Transverse colon (tissue), 4 donors: ENCODE data around the gene SCGB3A1. TPM values are rescaled to one million over a fixed set of nuclear protein-coding genes. Genes with fewer than 3 reads are reported as not detected.

ENCODE experiments used
- DNase-seq: peaks from one replicate; pipeline ENCODE4 v3.0.0-alpha.2; 2019
- H3K27ac ChIP-seq, 4 donors: fragments of 200-600 bp; sonication (generic); 2 replicates each; pipeline ENCODE4 v1.5.1; 2016 to 2018; ENCODE audit warnings: inconsistent platforms in 4 of 4
- H3K27me3 ChIP-seq: fragments of 200-600 bp; sonication (generic); 2 replicates; pipeline ENCODE4 v1.5.1; 2017; ENCODE audit warnings: inconsistent platforms
- H3K36me3 ChIP-seq, 4 donors: fragments of 200-600 bp; sonication (generic); 2 replicates each; pipeline ENCODE4 v1.5.1; 2017 to 2019; ENCODE audit warnings: inconsistent platforms in 4 of 4
- H3K4me1 ChIP-seq, 4 donors: fragments of 200-600 bp; sonication (generic); 2 replicates each; pipeline ENCODE4 v1.5.1; 2017 to 2020; ENCODE audit warnings: inconsistent platforms in 4 of 4
- H3K4me3 ChIP-seq, 4 donors: fragments of 200-600 bp; sonication (generic); 1 replicate in 1 of 4; 2 replicates in 3 of 4; pipeline versions ENCODE4 v1.5.1 to v1.6.1; 2017 to 2019; ENCODE audit warnings: inconsistent platforms in 4 of 4
- H3K9me3 ChIP-seq, 2 donors: fragments of 200-600 bp; sonication (generic); 2 replicates each; pipeline ENCODE4 v1.5.1; 2017 to 2019; ENCODE audit warnings: inconsistent platforms in 2 of 2
- CTCF ChIP-seq, 5 experiments: fragments of 200-600 bp in 3 of 5; fragments of 450-650 bp in 2 of 5; sonication (generic) in 3 of 5; IDR thresholded peaks; 1 replicate in 2 of 5; 2 replicates in 3 of 5; pipeline ENCODE4 v1.5.1; 2016 to 2017; ENCODE audit warnings: antibody characterized with exemption in 5 of 5, inconsistent platforms in 3 of 5, mild to moderate bottlenecking in 2 of 5, moderate library complexity in 1 of 5
- EP300 ChIP-seq: sonication (generic); formaldehyde crosslinking; IDR thresholded peaks from one replicate; pipeline ENCODE4 v1.6.1; 2017; ENCODE audit warnings: antibody characterized with exemption, low read depth
- POLR2A ChIP-seq: fragments of 450-650 bp; IDR thresholded peaks from one replicate; pipeline ENCODE4 v1.6.1; 2016; ENCODE audit warnings: antibody characterized with exemption, mild to moderate bottlenecking, moderate library complexity
- POLR2AphosphoS5 ChIP-seq, 3 donors: sonication (generic); formaldehyde crosslinking; IDR thresholded peaks; one replicate each; pipeline ENCODE4 v1.6.1; 2016; ENCODE audit warnings: antibody characterized with exemption in 3 of 3
- WGBS, 2 donors: methylation state at CpG; one replicate each; pipeline ENCODE4 v1.1.5; 2018; ENCODE audit warnings: low coverage in 1 of 2; 5-methylcytosine and 5-hydroxymethylcytosine counted together
- in situ Hi-C, 4 donors: fragments of 200-750 bp; cut with MboI; loops; one replicate each; pipeline versions ENCODE4 v1.15.0 to v1.15.1; 2017; ENCODE audit warnings: low sequenced_read_pairs in 3 of 4, low pct_ligation_motif_present in 1 of 4, low pct_unique_long_range_greater_than_20kb in 1 of 4
- intact Hi-C: fragments of 100-400 bp; cut with DNase I; formaldehyde crosslinking; loops from one replicate; pipeline ENCODE4 v1.15.1; 2023; ENCODE audit warnings: low total_unique reads
- total RNA-seq, 4 donors: library from RNA; depleted of rRNA; stranded (reverse); fragments of >200 nt; gene quantifications; one replicate each; pipeline ENCODE4 v1.1.0, GENCODE V29; 2016

SCGB3A1 gene
- total RNA-seq, 4 donors from 2014 or later, result not detected

- intact Hi-C loops, result no loop called here
- no peak for TF ChIP-seq POLR2A
- no peak for DNase-seq
- no peaks in the 10 kb centered on the region for H3K27me3 ChIP-seq
- no peak overlapping the region for H3K27ac ChIP-seq
- no peak overlapping the region for H3K4me3 ChIP-seq
- no peaks in the 10 kb centered on the region for H3K36me3 ChIP-seq
- in situ Hi-C loops, result no loop called here
- no peaks in the 10 kb centered on the region for H3K9me3 ChIP-seq
- H3K4me1 ChIP-seq, result no peaks in the 10 kb centered on the region
- 66% methylated on average over 12 of the region's 14 CpGs; no CpG with 5 or more reads in 1 of the 2 donors for WGBS, 2 donors
These were observed 36.9 kb upstream of the SCGB3A1 start for GRCh38 chr5:180628211-180628610.

- no peaks in the 10 kb centered on the region for H3K9me3 ChIP-seq
- no peaks in the 10 kb centered on the region for H3K4me1 ChIP-seq
- H3K36me3 ChIP-seq, result no peaks in the 10 kb centered on the region
- H3K27me3 ChIP-seq, result no peaks in the 10 kb centered on the region
- no peak for TF ChIP-seq POLR2AphosphoS5 (IDR thresholded peaks at IDR 0.05)
- TF ChIP-seq POLR2A, result no peak
- TF ChIP-seq EP300, result no peak
- no peak for TF ChIP-seq CTCF (IDR thresholded peaks at IDR 0.05)
- H3K4me3 ChIP-seq, result no peak overlapping the region
- H3K27ac ChIP-seq, result no peak overlapping the region
- intact Hi-C loops (no loop called here), in situ Hi-C loops (no loop called here)
- 73 to 87% methylated on average over 6 to 12 of the region's 12 CpGs for WGBS, 2 donors
- no peak for DNase-seq
These were observed 36.3 kb upstream of the SCGB3A1 start for GRCh38 chr5:180627386-180628120.

- Histone ChIP-seq H3K36me3 (no peaks in the 10 kb centered on the region), H3K4me3 (no peak overlapping the region), H3K9me3 (no peaks in the 10 kb centered on the region), H3K4me1 (no peaks in the 10 kb centered on the region), H3K27me3 (no peaks in the 10 kb centered on the region), H3K27ac (no peak overlapping the region)
- WGBS, 2 donors, result 71% methylated on average over 15 of the region's 15 CpGs; no CpG with 5 or more reads in 1 of the 2 donors
- TF ChIP-seq EP300 (no peak), CTCF (IDR thresholded peaks at IDR 0.05) (no peak), POLR2AphosphoS5 (IDR thresholded peaks at IDR 0.05) (no peak), POLR2A (no peak)
- in situ Hi-C loops, result no loop called here
- intact Hi-C loops, result no loop called here
- no peak for DNase-seq
These were observed 35.5 kb upstream of the SCGB3A1 start for GRCh38 chr5:180626661-180627385.

- H3K27me3 ChIP-seq, result no peaks in the 10 kb centered on the region
- DNase-seq, result no peak
- in situ Hi-C loops (no loop called here), intact Hi-C loops (no loop called here)
- no peak overlapping the region for H3K27ac ChIP-seq
- WGBS, 2 donors, result 76% methylated on average over 13 of the region's 25 CpGs; no CpG with 5 or more reads in 1 of the 2 donors
- no peak overlapping the region for H3K4me3 ChIP-seq
- H3K9me3 ChIP-seq, result no peaks in the 10 kb centered on the region
- no peaks in the 10 kb centered on the region for H3K36me3 ChIP-seq
- H3K4me1 ChIP-seq, result no peaks in the 10 kb centered on the region
- TF ChIP-seq EP300 (no peak), POLR2AphosphoS5 (IDR thresholded peaks at IDR 0.05) (no peak), POLR2A (no peak), CTCF (IDR thresholded peaks at IDR 0.05) (no peak)
These were observed 34.7 kb upstream of the SCGB3A1 start for GRCh38 chr5:180625791-180626660.
